ENCODE results near the gene POLR2L.

POLR2L gene

DNA sequence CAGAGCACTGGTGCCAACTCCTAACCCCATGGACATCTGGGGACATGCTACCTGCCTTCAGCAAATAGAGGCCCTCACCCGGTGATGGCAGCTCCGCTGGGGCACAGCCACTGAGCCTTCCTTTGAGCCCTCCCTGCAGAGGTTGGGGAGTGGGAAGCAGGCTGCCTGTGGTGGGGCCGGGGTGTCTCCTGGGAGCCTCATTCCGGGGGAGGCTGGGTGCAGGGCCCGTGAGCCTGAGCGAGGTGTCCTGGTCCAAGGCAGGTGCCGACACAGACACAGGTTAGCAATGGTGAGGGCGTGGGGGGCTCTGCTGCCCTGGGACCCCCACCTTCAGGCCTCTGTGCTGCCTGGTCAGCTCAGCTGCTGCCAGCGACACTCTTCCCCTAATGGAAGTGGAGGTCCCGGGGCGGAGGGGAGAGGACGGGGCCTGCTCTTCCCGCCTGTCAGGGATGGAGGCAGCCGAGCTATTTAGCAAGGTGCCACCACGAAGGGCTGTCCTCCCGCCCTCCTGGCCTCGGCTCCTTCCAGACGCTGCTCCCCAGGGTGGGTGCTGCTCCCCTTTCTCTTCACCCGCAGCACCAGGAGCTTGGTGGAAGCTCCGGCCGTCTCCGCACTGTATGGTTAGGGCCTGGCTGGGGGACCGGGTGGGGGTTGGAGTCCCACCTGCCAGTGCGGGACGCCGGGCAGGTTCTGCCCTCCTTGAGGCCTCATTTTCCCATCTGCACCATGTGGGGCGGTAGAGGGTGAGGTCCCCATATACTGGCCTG is 11.5 kb upstream of the POLR2L start:
- DNase-seq = no peak

DNA sequence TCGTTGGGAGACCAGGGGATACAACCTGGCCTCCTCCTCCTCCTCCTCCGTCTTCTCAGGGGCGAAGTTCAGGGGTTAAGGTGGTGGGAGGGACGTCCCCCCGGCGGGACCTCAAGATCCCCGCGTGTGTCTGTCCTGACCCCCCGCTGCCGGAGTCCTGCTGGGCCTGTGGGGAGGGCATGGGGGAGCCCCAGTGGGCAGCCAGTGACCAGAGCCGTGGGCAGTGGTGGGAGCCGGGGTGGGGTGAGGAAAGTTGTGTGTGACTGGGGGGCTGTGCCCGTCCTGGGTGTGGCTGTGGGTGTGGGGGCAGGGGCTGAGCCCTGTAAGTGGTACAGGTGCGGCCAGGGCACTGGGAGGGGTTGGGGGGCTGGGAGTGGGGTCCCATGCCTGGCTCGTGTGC is 10.4 kb upstream of the POLR2L start:
- no peak for DNase-seq

- DNase-seq = peak; percentile 83
These were observed 8.7 kb upstream of the POLR2L start for GRCh38 chr11:850775-851763.

- DNase-seq = peak; percentile 82
These were observed 7.8 kb upstream of the POLR2L start for GRCh38 chr11:849951-850774.

- peak; percentile 90 for DNase-seq
These were observed 6.9 kb upstream of the POLR2L start for GRCh38 chr11:849104-849824.

DNA sequence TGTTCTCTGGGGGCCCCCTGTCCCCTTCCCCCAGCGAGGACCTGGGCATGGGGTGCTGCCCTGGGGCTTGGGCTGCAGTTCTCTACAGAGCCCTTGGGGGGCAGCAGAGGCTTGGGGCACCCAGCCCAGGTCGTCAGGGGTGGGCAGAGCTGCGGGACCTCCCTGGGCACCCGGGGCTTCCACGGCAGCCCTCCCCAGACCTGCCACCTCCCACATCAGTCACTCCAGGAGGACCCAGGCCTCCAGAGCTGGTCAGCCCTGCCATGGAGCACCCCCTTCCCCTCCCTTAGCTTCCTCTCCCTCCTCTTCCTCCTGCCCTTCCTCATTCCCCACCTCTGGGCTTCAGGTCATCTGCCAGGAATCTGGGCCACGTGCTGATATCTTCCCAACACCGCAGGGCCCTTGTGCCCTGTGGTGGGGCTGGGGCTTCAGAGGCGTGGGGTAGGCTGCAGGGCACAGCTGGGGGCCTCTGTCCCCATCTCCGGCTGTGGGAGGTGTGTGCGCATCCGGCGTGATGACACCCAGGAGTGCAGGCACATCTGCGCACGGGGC is 6.1 kb upstream of the POLR2L start:
- peak; percentile 83 for DNase-seq

GRCh38 chr11:847876-848275 is 5.5 kb upstream of the POLR2L start:
- DNase-seq = peak; percentile 66

GRCh38 chr11:846496-847098 is 4.3 kb upstream of the POLR2L start:
- DNase-seq = no peak

DNA sequence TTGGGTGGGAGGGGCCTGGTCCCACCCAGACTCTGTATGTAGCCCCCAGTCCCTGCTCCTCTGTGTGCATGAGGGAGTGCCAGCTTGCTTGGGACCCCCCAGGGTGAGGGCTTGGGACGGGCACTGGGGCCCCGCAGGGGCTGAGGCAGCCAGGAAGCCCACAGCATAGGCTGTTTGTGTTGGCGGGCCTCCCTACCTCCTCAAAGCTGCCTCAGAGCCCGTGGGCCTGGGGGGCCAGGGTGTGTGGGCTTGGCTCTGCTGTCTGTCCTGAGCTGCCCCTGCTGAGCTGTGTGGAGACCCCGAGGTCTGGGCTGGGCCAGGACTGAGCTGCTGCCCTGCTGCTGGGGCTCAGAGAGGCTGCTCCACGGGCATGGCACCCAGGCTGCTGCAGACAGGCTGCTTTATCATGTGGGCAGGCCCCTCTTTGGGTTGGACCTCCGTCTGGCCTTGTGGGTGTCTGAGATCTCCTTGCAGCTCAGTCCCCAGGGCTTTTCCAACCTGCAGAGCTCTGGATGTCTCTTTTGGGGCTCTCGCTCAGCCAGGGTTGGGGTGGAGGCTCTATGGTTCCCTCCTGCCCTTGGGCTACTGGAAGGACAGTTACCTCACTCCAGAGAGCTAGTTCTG is 3.7 kb upstream of the POLR2L start:
- DNase-seq = no peak

DNA sequence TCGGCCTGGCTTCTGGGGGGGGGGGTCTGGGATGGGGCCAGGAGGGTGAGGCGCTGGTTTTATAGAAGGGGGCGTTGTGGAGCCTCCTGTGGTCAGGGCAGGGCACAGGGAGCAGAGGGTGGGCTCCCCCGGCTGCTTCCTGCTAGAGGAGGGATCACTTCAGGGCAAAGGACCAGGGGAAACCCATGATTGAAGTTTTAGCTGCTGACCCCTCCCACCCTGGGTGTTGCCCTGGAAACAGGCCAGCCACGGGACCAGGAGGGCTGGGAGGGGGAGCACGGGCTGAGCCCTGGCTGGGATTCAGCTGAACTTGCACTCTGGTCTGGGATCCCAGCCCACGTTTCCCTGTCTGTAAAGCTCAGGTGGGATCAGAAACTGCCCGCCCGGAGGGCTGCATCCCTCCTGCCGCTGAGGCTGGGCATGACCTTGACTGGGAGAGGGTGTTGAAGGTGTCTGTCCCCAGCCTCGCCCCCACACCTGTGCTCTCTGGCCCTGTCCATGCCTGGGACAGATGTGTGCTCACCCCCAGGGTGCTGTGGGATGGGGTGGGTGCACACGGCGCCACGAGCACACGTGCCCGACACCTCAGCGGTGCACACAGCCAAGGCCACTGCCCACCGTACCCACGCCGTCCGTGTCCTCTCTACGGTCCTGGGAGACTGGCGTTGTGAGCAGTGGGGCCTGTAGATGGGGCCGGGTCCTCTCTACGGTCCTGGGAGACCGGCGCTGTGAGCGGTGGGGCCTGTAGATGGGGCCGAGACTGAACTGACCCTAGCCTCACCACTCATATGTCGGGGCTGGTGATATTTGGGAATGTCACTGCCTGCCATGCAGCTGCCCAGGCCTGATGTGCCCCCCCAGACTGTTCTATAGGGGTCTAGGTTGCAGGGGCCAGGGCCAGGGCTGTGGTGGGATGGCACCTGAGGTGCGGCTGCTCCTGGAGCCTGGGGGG is 2.6 kb upstream of the POLR2L start:
- no peak for DNase-seq

DNA sequence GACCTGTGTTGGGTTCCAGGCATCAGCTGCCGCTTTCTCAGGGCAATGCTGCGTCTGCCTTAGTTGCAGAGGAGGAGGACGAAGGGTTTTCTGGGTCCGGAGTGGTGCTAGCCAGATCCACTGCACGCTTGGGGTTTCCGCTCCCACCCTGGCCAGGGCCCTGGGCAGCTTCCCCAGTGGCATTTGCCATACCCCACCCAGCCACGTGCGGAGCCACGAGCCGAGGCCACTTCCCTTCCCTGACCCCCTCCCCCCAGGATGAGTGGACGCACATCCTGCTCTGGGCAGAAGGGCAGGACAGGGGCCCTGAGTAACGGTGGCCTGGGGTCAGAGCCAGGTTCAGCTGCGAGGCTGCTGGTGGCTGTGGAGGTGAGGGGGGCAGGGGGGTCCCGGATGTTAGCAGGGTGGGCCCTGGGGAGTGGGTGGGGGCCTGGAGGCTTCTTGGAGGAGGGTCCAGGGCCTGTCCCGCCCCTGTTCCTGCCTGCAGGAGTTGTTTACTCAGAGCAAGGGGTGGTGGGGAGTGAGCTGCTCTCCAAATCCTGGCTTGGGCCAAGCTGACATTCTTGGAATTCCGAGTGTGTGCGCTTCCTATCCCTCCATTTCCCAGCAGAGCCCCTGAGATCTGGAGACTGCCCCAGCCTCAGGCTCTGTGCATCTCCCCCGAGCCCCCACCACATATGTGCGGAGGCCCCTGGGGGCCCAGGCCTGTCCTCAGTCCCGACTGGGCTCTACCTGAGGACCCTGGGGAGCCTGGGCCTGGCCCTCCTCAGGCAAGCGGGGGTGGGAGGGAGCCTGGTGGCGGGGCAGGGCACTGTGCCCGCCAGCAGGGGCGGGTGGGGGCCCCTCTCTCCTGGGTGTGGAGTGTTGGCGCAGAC is 1.7 kb upstream of the POLR2L start:
- DNase-seq = peak; percentile 74

DNA sequence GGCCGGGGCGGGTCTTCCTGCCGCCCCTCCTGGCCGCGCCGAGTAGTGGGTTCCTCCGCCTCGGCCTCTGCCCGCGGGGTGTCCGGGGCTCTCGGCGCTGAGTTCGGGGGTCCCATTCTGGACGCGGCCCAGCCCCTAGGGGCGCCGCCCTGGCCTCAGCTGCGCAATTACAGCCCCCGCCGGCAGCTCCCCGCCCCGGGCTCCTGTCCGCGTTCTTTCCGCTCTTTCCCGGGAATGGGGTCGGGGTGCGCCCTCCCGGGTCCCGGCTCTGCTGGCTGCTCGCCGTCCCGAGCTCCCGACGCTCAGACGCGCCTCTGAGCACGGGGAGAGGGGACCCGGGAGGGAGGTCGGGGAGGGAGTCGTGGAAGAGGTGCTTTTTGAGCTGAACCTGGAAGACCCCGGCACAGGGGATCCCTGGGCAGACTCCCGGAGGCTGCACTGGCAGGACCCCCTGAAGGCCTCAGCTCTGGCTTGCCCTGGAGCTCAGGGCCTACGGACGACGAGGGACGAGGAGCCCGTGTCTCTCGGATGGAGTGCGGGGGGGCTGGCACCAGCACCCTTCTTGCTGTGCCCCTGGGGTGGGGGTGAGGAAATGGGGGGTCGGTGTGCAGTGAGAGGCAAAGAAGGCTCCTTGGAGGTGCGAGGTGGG is 881 bp upstream of the POLR2L start:
- DNase-seq = peak; percentile 64

DNA sequence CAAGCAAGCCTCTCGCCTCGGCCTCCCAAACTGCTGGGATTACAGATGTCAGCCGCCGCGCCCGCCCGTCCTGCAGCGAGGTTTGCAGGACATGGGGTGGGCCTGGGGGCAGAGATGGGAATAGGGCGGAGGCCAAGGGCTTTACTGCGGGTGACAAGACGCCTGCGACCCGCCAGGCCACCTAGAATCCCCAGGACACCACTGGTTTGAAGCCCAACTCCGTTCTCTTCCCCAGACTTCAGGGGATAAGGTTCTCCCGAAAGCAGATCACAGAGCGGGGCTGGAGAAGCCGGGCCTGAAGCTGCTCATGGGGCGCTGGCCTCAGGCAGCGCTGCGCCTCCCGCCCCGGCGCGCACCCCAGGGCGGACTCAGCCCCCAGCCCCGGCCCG is 354 bp downstream of the POLR2L start:
- DNase-seq = peak; percentile 80

GRCh38 chr11:839875-840617 is 2.3 kb downstream of the POLR2L start:
- DNase-seq = peak; percentile 49

GRCh38 chr11:839280-839623 is 3.1 kb downstream of the POLR2L start:
- DNase-seq = no peak

GRCh38 chr11:838441-839279 is 3.7 kb downstream of the POLR2L start:
- peak; percentile 56 for DNase-seq

GRCh38 chr11:837990-838307 is 4.4 kb downstream of the POLR2L start:
- no peak for DNase-seq

Measured in DMS53 (cell line).